GM12865 (cell line): ENCODE data around the gene ATP9B.

Experiments
- DNase-seq: peaks from one replicate; pipeline ENCODE4 v3.0.0; 2010; ENCODE audit warnings: low read depth
- H3K4me3 ChIP-seq: 2 replicates; pipeline ENCODE4 v1.5.1; 2011; ENCODE audit warnings: mild to moderate bottlenecking, low read depth, low read length, control low read depth
- TF ChIP-seq, protein P1 (sequence below): IDR thresholded peaks from 2 replicates; pipeline ENCODE4 v1.5.1; 2011; ENCODE audit warnings: low read length, control low read depth, low read depth, inconsistent platforms; ENCODE audit not compliant: insufficient read depth; ENCODE audit errors: missing control alignments

The ATP9B gene

DNA sequence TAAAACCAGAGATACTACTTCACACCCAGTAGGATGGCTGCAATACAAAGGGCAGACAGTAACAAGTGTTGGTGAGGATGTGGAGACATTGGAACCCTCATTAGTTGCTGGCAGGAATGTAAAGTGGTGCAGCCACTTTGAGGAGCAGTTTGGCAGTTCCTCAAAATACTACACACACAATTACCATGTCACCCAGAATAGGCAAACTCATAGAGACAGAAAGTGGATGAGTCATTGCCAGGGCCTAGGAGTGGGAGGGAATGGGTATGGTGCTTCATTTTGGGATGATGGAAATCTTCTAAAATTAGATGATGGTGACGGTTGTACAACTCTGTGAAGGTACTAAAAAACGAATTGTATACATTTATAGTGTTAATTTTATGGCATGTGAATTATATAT is 54.8 kb downstream of the ATP9B start:
- no peak overlapping the region for H3K4me3 ChIP-seq
- TF ChIP-seq, protein P1, sequence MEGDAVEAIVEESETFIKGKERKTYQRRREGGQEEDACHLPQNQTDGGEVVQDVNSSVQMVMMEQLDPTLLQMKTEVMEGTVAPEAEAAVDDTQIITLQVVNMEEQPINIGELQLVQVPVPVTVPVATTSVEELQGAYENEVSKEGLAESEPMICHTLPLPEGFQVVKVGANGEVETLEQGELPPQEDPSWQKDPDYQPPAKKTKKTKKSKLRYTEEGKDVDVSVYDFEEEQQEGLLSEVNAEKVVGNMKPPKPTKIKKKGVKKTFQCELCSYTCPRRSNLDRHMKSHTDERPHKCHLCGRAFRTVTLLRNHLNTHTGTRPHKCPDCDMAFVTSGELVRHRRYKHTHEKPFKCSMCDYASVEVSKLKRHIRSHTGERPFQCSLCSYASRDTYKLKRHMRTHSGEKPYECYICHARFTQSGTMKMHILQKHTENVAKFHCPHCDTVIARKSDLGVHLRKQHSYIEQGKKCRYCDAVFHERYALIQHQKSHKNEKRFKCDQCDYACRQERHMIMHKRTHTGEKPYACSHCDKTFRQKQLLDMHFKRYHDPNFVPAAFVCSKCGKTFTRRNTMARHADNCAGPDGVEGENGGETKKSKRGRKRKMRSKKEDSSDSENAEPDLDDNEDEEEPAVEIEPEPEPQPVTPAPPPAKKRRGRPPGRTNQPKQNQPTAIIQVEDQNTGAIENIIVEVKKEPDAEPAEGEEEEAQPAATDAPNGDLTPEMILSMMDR = no peak
- no peak for DNase-seq

DNA sequence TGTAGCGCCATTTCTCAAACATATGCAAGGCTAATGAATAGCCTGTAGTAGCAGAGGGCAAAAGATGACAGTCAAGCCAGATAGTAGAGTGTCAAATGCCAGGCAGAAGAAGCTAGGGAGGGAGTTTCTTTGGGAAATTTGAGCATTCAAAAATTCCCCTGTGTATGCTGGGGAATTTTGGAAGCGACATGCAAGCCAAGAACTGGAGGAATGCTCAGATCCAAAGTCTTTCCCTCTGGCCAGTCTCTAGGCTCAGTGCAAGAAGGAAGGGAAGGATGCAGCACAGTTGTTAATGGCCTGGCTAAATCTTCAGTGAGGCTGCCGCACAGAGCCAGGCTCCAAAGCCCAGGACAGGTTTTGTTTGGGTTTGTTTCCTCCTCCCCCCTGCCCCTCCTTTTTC is 59.9 kb downstream of the ATP9B start:
- no peak overlapping the region for H3K4me3 ChIP-seq
- no peak for DNase-seq
- TF ChIP-seq, protein P1 = no peak

DNA sequence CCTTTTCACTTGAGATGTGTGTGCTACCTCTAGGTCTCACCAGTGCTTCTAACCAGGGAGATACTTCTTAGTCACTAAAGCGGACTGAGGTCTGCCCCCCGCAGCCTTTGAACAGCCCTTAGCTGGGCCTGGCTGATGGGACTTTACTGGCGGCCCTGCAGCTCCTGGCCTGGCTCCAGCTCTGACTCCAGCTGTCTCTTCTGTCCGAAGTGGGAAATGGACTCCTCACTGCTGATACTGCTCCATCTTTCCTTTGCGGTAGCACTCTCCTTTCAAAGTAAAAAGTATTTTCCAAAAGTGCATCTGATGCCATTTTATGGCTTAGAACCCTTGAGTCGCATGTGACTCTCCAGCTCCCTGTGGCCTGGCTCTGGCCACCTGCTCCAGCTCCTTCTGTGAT is 64.5 kb downstream of the ATP9B start:
- no peak for DNase-seq
- TF ChIP-seq, protein P1 = no peak
- H3K4me3 ChIP-seq = no peak overlapping the region

DNA sequence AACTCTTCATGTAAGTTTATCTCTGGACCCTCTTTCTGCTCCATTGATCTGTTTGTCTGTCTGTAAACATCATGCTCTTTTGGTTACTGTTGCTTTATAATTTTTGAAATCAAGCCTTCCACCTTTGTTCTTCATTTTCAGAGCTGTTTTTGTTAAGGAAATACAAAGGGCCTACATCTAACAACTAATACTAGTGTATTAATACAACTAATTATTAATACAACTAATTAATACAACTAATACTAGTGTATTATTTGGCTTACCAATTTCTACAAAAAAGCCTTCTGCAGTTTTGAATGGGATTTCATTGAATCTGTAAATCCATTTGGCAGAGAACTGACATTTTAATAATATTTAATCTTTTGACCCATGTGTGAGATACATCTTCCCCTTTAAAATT is 66.7 kb downstream of the ATP9B start:
- no peak for DNase-seq
- no peak overlapping the region for H3K4me3 ChIP-seq
- TF ChIP-seq, protein P1 = no peak

DNA sequence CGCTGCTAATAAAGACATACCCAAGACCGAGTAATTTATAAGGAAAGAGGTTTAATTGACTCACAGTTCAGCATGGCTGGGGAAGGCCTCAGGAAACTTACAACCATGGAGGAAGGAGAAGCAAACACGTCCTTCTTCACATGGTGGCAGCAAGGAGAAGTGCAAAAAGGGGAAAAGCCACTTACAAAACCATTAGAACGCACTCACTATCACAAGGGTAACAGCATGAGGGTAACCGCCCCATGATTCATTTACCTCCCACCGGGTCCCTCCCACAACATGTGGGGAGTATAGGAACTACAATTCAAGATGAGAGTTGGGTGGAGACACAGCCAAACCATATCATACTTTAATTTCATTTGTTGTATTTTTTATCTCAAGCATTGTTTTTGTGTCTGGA is 67.5 kb downstream of the ATP9B start:
- no peak for DNase-seq
- H3K4me3 ChIP-seq = no peak overlapping the region
- TF ChIP-seq, protein P1 = no peak

DNA sequence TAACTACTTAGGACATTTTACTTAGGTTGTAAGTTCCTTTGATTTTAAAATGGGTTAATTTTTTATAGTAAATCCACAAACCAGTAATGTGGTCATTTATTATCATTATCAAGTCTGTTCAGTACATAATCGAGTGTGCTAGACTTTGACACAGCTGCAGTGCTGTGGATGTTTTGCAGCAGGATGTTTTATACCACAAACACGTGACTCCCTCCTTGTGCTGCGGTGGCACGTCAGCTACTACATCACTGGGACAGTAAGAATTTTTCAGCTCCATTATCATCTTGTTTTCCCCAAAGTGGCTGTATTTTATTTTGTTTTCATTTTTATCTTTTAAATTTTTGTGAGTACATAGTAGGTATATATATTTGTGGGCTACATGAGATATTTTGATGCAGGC is 70.0 kb downstream of the ATP9B start:
- TF ChIP-seq, protein P1 = no peak
- DNase-seq = no peak
- no peak overlapping the region for H3K4me3 ChIP-seq

DNA sequence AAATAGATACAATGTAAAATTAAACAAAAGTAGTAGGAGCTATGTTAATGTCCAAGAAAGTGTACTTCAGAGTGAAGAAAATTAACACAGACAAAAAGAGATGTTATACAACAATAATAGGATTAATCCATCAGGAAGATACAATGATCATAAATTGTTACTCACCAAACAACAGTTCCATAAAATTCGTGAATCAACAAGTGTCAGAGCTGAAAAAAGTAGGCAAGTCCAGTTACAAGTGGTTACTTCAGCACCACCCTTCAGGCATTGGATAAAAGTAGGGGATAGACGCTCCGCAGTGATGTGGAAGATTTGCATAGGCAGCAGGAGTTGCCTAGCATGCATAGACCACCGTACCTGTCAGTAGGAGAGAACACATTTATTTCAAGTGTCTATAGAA is 77.8 kb downstream of the ATP9B start:
- TF ChIP-seq, protein P1 = no peak
- no peak for DNase-seq

More for the DNA sequence above, 77.8 kb downstream of the ATP9B start:
- no peak overlapping the region for H3K4me3 ChIP-seq
